HG03095 (cell line): ENCODE results near the gene SLC8A3.

ENCODE experiments used
- ATAC-seq: cut with Tn5 transposase; IDR thresholded peaks from one replicate; pipeline ENCODE4 v1.9.1; 2021; ENCODE audit warnings: moderate library complexity; ENCODE audit not compliant: unreplicated experiment

Gene SLC8A3

GRCh38 chr14:70177081-70177800 lies 11.5 kb downstream of the SLC8A3 start:
- no peak for ATAC-seq

GRCh38 chr14:70173569-70173968 lies 15.2 kb downstream of the SLC8A3 start:
- no peak for ATAC-seq

DNA sequence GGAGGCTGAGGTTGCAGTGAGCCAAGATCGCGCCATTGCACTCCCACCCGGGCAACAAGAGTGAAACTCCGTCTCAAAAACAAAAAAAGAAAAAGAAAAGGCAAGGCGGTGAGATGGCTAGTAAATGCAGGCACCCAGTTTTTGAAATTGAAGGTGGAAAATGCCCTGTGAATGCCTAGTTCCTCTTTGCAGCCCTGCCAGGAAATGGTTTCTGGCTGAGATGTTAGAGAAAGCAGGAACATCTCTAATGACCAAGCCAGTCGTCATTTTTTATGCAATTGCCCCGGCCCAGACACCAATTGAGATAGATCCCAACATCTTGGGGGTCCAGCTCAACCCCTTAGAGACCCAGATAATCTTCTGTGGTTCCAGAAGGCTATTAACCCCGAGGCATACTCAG lies 17.0 kb downstream of the SLC8A3 start:
- no peak for ATAC-seq

DNA sequence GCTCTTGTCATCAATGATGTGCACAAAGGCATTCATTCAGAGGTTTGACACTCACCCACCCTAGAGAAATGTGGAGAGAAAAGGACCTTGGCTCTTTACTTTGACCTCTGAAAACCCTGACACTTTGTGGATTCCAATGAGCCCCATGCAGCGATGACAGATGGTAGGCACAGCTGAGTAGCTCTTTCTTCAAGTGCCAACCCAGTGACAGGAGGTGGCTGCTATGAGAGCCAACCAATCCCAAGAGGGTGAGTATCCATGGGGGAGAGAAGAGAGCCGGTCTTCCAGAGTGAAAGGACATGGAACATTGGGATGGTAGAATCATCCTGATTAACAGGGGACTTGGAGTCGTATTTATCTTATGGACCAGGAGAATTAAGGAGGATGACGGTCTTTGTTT lies 17.8 kb downstream of the SLC8A3 start:
- ATAC-seq = no peak

GRCh38 chr14:70168406-70168805 lies 20.3 kb downstream of the SLC8A3 start:
- ATAC-seq = no peak

GRCh38 chr14:70166530-70167203 lies 22.1 kb downstream of the SLC8A3 start:
- no peak for ATAC-seq

DNA sequence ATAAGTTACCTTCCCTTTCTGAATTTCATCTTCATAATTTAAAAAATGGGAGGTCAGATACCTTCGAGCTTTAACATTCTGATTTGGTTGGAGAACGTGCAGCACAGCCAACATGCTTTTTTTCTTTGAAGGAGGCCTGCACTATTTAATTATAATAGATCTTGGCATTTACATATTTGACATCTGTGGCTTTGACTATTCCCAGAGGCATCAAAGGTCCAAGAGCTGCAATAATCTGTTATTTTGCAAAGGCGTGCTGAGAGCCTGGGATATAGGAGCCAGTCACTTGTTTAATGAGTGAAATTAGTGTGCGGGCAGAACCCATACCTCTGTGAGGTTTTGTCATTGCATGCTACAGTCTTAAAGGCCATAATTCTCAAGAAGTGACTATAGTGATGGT lies 26.4 kb downstream of the SLC8A3 start:
- ATAC-seq = no peak

DNA sequence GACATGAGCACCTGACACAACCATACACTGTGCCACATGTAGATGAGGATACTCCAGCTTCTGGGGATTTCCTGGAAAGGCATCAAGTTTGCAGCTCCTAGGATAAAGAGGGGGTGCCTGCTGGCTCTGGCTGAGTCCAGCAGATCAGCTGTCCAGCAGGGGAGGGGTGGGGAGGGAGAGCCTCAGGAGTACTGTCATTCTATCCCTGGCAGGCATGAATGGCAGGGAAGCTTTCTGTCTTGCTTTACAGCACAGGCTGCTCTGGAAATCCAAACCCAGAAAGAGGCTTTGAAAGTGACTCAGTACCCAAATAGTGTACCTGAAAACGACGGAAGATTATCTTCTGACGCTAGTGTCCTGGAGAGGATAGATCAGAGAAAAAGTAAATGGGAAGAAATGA lies 32.2 kb downstream of the SLC8A3 start:
- ATAC-seq = no peak

GRCh38 chr14:70152704-70153103 lies 36.0 kb downstream of the SLC8A3 start:
- no peak for ATAC-seq

- ATAC-seq = no peak
Observed at GRCh38 chr14:70152081-70152480, 36.7 kb downstream of the SLC8A3 start.

DNA sequence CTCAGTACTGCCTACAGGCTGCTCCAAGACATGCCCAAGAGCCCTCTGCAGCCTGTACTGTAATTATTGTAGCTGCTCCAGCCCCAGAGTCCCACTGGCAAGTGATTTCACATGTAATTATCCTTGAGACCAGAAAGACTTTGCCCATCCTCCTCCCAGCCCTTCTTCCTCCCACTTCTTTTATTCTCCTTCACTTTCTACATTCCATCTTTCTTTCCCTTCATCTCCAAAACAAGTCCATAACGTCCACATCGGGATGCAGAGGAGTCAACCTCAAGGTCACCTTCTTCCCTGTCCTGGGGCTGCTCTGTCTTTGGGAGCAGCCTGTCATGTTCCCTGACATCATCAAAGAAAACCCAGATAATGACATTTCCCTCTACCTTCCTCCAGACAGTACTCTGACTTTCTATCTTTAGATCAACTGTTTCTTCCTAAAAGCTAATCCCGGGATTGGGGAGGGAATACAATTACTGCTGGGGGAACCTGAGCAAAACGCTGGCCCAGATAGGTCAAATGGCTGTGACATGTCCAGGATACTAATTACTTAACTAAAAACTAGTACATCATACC lies 39.1 kb downstream of the SLC8A3 start:
- ATAC-seq = no peak

DNA sequence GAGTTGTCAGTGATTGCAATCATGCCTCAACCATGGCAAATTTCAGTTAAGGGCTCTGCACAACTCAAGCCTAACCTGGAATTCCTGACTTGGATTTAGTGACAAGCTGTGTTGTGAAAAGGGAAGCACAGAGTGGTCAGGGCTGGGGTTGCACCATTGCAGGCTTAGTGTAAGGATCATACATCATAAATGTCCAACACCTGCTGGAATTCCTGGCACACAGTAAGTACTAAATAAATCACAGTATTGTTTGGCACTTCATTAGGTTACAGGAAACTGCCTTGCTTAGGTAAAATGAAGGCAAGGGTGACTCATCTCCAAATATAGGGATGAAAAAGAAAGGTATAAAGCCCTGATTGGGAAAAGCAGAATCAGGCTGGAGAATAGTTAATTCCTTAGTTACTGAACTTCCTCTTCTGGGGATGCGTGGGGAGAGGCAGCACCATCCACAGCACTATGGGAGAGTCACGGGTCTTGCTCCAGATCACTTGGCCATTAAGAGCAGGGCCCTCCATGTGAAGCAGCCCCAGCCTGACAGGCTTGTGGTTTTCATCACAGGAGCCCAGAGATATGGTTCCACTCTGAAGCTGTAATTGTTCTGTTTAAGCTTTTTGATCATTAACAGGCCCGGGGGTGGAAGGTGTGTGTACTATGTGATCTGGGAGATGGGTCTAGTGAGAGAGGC lies 39.7 kb downstream of the SLC8A3 start:
- no peak for ATAC-seq

DNA sequence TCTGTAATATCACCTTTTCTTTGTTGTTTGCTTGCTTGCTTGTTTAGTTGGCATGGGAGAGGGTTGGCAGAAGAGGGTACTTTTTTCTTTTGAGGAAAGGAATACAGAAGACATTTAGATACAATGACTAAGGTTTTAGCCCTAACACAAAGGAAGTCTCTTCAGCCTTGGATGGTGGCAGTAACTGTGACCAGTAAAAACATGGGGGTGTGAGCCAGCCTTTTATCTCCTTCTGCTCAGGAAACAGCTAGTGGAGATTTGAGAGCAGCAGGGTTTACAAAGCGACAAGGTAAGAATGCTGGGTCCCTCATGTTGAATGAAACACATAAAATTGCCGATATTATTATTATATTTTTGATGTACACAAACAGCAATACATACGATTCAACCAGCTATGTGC lies 40.4 kb downstream of the SLC8A3 start:
- no peak for ATAC-seq

- no peak for ATAC-seq
Observed at GRCh38 chr14:70144046-70144445, 44.7 kb downstream of the SLC8A3 start.

GRCh38 chr14:70143306-70143705 lies 45.4 kb downstream of the SLC8A3 start:
- no peak for ATAC-seq

DNA sequence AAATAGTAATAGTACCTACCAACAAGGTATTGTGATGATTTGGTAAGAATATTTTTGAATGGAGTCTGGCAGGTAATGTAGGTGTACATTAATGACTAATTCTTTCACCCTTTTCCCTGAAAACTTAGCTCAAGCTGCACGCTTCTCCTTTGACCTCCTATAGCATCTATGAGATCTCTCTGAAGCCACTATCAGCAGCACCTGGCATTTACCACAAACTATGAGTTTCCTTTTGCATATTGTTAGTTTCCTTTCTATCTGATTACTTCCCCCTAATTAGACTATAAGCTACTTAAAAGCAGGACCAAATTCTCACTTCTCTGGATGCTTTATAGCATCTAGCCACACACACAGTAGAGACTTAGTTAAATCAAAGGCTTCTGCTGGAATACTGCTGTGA lies 48.1 kb downstream of the SLC8A3 start:
- ATAC-seq = no peak

GRCh38 chr14:70139384-70139783 lies 49.4 kb downstream of the SLC8A3 start:
- no peak for ATAC-seq

DNA sequence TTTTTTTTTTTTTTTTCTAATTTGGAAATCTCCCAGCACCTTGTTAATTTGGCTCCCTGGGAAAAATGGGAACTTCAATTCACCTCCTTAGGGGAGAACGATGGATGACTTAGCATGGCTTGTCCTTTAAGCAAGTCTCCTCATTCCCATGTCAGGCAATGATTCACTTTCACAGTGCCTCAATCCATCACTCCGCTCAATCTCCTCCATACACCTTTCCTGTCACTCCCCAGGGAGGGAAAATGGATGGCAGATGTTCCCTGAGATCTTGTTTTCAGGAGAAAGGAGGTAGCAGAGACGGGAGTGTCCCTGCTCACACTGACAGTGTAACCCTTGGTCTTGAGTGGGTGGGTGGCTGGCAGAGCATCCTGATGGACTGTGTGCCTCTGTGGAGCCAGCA lies 51.0 kb downstream of the SLC8A3 start:
- no peak for ATAC-seq

DNA sequence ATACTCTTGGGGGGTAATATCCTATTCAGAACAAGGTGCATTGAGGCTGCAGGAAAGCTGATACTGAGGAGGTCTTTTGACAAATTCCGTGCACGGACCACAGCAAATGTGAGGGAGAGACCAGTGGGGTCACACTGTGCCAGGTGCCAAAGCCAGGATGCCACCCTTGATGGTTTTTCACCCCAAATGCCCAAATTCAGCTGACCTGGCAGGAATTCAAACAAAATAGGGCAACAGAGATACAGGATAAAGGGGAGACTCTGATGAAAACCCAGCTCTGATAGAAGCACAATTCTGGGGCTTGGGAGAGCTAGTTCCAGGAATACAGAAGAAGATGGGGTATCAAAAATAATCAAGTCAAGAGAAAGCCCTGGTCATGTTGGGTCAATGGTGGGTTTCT lies 55.3 kb downstream of the SLC8A3 start:
- no peak for ATAC-seq

DNA sequence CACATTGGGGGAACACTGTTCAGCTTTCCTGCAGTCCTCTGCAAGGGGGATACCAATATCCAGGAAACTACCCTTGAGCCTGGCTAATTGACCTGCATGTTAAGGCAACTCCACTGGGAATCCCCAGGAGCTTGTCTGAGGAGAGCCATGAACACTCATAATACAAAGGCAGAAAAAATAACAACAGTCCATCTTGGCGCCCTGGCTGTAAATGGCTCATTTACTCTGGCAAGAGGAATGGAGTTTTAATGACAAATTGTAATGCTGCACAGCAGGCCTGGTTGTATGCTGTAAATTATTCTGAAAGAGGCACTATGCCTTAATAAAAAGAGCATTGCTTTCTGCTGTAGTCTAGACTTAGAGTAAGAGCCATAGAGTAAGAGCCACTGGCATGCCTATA lies 58.3 kb downstream of the SLC8A3 start:
- ATAC-seq = no peak

- no peak for ATAC-seq
Observed at GRCh38 chr14:70127186-70127585, 61.6 kb downstream of the SLC8A3 start.

- no peak for ATAC-seq
Observed at GRCh38 chr14:70123796-70124195, 65.0 kb downstream of the SLC8A3 start.
